Effector CD8-positive, alpha-beta T cell (primary cell): ENCODE data around the gene IQGAP3.
"Not testable (repeated sequence)": the region's sequence is repeated elsewhere in the genome, so short reads cannot be mapped to it uniquely, and the experiment has no call there.

Experiments
- DNase-seq: peaks from one replicate; lab custom pipeline; 2025; lab: John Stamatoyannopoulos, UW
- total RNA-seq, 4 experiments: gene quantifications; one replicate each; lab custom pipeline; 2026; lab: John Stamatoyannopoulos, UW

Gene IQGAP3
- total RNA-seq: 0 to 4.0 (median 0.18) reads per million in 4 experiments

GRCh38 chr1:156571919-156572662 lies at the start of gene IQGAP3:
TSS of gene IQGAP3 (minus strand) at chr1:156572565. CDS start at chr1:156572529, 36 bp downstream.
- DNase-seq: peak; percentile 59

DNA sequence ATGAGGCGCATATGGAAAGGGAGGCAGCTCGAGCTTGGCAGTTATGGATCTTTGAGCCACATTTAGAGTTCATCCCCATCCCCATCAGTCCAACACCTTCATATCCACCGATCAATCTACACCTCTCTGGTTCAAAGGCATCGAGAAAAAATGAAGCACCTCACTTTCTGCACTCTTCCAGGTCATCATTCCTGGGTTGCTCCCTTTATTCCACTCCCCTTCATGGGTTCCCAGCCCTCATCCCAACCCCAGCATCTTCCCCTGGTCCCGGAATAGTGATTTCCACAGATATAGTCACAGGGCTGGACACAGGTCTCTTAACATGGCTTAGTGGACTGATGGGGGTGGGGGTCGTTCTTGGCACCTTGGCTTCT lies 47.2 kb upstream of the IQGAP3 start:
- DNase-seq: no peak

DNA sequence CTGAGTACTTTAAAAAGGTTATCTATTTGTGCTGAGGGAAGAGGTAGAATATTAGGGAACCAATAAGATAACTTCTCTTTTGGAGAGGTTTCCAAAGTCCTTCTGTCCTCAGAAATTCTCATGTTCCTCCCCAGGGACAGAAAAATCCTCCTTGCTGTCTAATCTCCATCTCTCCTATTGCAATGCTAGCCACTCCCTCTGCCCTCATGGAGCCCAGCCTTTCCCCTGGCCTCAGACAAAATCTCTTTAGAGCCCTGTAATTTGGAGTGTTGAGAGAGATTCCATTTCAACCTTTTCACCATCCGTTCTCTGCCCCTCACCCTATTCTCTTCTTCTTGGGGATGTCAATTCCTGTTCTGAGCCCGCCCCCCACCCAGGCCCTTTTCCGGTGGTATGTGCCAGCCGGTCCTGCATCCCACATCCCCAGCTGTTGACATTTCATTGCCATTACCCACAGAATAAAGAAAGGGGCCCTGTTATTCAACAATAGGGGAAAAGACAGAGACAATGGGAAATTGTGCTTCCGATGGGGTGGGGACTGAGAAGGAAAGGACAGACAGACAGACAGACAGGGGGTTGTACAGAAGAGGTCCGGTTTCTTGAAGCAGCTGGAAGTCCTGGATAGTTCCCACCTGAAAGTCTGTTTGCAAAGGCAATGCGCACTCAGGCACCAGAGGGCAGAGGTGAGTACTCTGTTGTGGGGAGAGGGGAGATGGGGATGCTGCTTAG lies 46.7 kb upstream of the IQGAP3 start, which contains the start of gene HAPLN2:
Gene HAPLN2 (plus strand): TSS at position 563 of the 729 bp plus-strand sequence. CDS start 4,076 bp downstream, outside the sequence.
- no peak for DNase-seq

GRCh38 chr1:156616463-156616862 lies 44.1 kb upstream of the IQGAP3 start:
- no peak for DNase-seq

DNA sequence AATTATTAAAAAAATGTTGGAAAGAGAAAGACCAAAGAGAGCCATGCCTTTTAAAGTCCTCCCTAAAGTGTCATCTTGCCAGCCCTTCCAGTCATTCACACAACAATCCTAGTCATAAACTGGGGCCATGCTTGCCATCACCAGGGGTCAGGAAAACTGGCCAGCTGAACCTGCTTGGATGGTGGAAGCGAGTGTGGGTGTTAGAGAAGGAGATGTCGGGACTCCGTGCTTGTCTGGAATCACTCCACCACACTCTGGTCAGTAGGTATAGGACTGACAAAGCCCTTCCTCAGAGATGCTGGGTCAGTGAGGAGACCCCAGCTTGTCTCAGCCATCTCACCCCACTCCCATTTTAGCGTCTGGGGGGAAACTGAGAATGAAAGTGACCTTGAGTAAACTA lies 43.6 kb upstream of the IQGAP3 start:
- no peak for DNase-seq

DNA sequence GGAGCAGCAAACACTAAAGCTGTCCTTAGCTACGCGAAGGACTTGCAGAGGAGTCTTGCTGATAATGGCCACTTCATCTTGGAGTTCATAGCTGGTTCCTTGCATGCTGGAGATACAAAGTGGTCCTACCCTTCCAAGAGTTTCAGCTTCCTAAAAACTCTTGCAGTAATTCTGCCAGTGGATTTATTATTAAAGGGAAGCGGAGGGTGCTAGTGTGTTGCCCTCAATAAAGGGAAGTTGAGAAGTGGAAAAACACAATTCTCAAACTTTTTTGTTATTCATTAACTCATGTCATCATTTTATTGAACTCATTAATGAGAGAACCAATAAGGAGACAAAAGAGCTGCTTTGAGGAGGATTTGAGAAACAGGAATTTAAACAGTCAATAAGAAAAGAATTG lies 40.3 kb upstream of the IQGAP3 start:
- DNase-seq: no peak

DNA sequence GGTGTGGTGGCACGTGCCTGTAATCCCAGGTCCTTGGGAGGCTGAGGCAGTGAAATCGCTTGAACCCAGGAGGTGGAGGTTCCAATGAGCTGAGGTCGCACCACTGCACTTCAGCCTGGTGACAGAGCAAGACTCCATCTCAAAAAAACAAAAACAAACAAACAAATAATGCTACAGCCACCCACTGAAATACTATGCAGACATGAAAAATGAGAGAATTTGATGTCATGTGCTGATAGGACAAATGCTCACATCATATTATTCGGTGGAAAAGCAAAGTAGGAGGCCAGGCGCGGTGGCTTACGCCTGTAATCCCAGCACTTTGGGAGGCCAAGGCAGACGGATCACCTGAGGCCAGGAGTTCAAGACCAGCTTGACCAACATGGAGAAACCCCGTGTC lies 37.7 kb upstream of the IQGAP3 start:
- DNase-seq: not testable (repeated sequence)

GRCh38 chr1:156608981-156609380 lies 36.6 kb upstream of the IQGAP3 start:
- peak; percentile 48 for DNase-seq

DNA sequence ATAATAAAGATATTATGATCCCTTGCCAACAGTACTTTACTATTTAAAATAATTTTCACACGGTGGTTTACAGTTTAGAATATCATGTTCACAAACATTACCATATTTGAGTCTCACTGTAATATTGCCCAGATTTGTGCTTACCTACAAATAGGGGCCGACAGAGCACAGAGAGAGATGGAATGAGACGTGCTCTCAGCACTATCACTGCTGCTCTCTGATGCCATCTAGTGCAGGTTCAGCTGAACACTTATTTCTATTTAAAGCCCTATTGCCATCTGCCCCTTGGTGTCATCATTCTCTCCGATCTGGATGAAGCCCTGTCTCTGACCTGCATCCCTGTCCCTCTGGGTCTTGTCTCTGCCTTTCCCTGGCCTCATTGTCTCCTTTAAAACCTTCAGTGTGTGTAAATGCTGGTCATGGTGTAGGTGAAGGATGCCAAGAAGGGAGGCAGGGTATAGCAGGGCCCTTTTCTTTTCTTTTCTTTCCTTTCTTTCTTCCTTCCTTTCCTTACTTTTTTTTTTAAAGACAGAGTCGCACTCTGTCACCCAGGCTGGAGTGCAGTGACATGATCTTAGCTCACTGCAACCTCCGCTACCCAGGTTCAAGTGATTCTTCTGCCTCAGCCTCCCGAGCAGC lies 35.8 kb upstream of the IQGAP3 start:
- DNase-seq: peak; percentile 27

DNA sequence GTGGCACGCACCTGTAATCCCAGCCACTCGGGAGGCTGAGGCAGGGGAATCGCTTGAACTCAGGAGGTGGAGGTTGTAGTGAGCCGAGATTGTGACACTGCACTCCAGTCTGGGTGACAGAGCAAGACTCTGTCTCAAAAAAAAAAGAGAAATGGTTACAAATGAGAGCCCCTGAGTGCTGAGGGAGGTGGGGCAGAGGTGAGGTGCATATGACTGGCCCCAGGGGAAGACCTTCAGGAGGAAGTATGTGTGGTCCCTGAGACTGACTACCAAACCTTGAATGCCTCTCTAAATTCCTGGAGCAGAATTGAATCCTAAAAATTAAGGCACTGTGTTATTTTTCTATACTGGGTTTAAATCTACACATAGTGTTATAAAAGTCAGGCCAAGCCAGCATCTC lies 35.0 kb upstream of the IQGAP3 start:
- not testable (repeated sequence) for DNase-seq

DNA sequence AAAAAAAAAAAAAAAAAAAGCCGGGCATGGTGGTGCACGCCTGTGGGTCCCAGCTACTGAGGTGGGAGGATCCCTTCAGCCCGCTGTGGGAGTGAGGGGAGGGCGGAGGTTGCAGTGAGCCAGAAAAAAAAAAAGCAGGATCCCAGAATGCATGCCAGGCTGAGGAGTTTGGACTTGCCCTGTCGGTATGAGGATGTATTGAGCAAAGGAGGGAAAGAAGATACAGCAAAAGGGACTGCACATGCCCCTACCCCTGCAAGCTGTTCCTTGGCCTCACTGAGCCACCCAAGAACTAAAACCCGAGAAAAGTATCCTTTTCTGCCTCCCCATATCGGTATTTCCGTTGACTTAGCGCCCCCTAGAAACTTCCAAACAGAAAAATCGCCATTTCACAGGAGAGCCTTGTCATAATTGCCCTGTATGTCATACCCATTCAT lies 30.2 kb upstream of the IQGAP3 start:
- DNase-seq: no peak

DNA sequence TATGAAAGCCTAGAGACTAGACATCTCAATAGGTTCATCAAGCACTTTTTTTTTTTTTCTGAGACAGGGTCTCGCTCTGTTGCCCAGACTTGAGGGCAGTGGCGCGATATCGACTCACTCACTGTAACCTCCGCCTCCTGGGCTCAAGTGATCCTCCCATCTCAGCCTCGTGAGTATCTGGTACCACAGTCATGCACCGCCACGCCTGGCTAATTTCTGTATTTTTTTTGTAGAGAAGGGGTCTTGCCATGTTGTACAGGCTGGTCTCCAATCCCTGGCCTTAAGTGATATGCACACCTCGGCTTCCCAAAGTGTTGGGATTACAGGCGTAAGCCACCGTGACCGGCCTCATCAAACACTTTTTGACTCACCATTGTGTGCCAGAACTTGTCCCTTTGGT lies 29.5 kb upstream of the IQGAP3 start:
- no peak for DNase-seq

- DNase-seq: peak; percentile 63
Measured at GRCh38 chr1:156601122-156601830, 28.9 kb upstream of the IQGAP3 start, which contains the start of gene GPATCH4. TSS of gene GPATCH4 (minus strand) at chr1:156601479.

- DNase-seq: no peak
Measured at GRCh38 chr1:156600733-156601121, 28.4 kb upstream of the IQGAP3 start.

- DNase-seq: no peak
Measured at GRCh38 chr1:156599811-156600210, 27.4 kb upstream of the IQGAP3 start.

- DNase-seq: no peak
Measured at GRCh38 chr1:156598731-156599432, 26.5 kb upstream of the IQGAP3 start.

DNA sequence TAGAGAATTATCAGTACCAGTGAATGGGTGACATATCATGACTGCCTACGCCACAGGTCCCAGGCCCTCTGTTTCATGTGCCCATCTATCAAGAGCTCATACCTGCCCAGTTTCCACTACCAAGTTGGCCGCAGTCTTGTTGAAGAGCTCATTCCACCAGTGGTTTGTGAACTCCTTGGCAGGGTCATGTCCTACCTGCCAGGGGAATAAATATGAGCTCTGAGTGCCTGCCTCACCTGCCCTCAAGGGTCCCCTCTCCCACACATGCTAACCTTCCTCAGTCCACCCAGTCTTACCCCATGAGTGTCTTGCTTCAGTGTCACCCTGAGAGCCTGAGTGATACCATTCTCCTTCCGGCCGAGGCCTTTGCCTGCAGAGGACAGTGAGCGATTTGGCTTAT lies 25.8 kb upstream of the IQGAP3 start:
- no peak for DNase-seq

DNA sequence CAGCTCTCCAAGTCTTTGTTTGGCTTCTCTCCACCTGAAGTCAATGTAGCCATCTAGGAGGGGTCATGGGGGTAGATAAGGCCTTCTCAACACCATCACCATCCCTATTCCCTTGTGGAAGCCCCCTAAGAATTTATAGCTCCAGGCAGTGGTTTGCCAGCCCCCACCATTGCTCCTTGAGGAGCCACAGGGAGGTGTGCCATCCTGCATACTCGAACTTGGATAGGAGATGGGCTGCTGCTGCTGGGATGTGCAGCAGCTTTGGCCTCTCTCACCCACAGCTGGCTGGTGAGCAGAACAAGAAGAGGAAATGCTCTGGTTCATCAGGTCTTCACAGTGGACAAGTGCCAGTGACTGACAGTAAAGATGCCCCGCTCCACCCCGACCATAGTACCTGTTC lies 24.1 kb upstream of the IQGAP3 start:
- DNase-seq: no peak

DNA sequence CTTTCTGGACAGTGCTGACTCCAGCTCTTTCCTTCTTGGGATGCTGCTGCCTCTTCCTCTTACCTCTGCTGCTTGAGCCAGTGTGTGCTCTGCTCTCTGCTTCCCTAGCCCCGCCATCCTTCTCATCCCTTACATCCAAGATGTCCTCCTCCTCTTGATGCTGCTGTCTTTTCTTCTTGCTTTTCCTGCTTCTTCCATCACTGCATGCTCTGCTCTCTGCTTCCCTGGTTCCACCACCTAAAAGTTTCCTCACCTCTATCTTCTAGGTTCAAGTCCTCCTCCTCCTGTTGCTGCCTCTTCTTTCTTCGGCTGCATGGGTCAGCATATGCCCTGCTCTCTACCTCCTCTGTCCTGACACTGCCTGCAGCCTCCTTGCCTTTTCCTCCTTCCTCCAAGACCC lies 22.7 kb upstream of the IQGAP3 start:
- DNase-seq: no peak

- no peak for DNase-seq
Measured at GRCh38 chr1:156594190-156594589, 21.8 kb upstream of the IQGAP3 start.

DNA sequence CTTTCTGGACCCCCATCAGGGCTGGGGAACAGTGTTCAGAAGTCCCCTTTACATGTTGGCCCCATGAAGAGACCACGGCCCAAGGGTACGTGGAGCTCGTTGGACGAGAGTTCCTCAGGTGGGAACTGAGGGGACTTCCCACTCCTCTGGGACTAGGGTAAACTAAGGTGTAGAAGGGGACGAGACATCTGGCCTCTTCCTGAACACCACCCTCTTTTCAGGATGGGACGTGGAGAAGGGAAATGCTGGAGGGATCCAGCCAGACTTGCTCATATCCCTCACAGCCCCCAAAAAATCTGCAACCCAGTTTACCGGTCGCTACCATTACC lies 21.3 kb upstream of the IQGAP3 start:
- no peak for DNase-seq
